ENCODE measurements around the gene DUS4L.
"Not testable (repeated sequence)": the region's sequence is repeated elsewhere in the genome, so short reads cannot be mapped to it uniquely, and the experiment has no call there.

Gene DUS4L
- 2.8 to 3.2 reads per million in 2 experiments for total RNA-seq

- peak; percentile 81 for DNase-seq (ENCODE audit: low read depth)
These were observed at the start of gene DUS4L, which contains the start of gene COG5 for GRCh38 chr7:107563775-107564552. Gene DUS4L (plus strand): TSS chr7:107563971. CDS start chr7:107567071, 3,100 bp downstream. Gene COG5 (minus strand): TSS chr7:107563920. CDS start chr7:107563896, 24 bp downstream.

DNA sequence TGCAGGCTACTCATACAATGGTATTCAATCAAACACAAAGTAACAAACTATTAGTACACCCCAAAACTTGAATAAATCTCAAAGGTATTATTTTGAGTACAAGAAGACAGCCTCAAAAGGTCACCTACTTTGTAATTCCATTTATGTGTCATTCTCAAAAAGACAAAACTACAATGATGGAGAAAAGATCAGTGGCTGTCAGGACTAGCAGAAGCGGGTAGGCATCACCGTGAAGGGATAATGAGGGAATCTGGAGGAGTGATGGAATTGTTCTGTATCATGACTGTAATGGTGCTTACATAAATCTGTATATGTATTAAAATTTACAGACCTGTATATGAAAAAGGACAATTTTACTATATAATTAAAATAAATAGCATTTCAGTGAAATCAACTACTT is 37.1 kb upstream of the DUS4L start:
- DNase-seq (ENCODE audit: low read depth): no peak

DNA sequence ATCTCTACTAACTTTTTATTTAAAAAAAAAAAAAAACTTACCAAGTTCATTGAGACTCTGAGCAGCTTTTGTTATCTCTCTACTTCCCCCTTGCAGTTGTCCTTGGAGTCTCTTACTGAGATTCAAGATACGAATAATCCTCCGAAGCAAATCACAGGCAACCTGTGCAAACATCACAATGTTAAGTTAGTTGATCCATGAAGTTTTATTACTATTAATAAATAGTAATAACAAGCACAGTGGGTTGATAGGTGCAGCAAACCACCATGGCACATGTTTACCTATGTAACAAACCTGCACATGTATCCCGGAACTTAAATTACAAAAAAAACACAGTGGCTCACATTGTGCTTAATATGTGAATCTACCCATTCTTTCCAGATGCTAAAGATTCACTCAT is 36.6 kb upstream of the DUS4L start:
- no peak for DNase-seq (ENCODE audit: low read depth)

GRCh38 chr7:107528461-107528860 is 35.3 kb upstream of the DUS4L start:
- no peak for DNase-seq (ENCODE audit: low read depth)

DNA sequence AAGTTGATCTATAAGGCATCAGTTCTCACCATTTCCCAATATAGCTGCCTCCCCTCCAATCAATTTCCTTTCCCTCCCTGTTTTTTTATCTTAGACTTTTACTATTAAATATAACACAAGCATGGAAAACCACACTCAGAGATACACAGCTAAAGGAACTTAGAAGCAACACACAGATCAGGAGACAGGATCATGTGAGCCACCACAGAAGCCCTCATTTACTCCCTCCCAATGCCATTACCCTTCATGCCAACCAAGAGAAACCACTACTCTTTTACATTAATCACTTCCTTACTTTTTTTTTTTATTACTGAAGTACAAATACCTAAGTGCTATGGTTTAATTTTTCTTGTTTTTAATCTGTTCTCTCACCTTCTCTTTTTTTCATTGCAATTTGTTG is 33.0 kb upstream of the DUS4L start:
- no peak for DNase-seq (ENCODE audit: low read depth)

GRCh38 chr7:107534139-107534538 is 29.6 kb upstream of the DUS4L start:
- no peak for DNase-seq (ENCODE audit: low read depth)

DNA sequence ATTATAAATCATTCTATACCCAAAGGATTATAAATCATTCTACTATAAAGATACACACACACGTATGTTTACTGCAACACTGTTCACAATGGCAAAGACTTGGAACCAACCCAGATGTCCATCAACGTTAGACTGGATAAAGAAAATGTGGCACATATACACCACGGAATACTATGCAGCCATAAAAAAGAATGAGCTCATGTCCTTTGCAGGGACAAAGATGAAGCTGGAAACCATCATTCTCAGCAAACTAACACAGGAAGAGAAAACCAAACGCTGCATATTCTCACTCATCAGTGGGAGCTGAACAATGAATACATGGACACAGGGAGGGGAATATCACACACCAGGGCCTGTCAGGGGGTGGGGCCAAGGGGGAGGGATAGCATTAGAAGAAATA is 26.5 kb upstream of the DUS4L start:
- not testable (repeated sequence) for DNase-seq (ENCODE audit: low read depth)

DNA sequence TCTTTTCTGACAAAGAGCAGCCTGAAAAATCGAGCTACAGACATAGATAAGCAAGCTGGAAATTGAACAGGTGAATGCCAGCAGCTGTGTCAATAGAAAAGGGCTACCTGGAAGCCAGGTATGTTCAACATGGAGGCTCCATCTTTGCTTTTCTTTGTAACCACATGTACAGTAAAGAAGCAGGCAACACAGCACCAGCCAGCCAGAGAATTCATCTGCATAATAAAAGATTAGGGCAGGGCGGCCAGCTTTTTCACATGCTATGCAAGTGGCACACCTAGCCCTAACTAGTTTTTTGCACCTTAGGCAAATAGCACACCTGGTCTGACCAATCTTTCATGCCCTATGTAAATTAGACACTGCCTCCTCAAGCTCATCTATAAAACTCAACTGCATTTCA is 25.8 kb upstream of the DUS4L start:
- no peak for DNase-seq (ENCODE audit: low read depth)

- no peak for DNase-seq (ENCODE audit: low read depth)
These were observed 20.3 kb upstream of the DUS4L start for GRCh38 chr7:107543338-107543993.

- no peak for DNase-seq (ENCODE audit: low read depth)
These were observed 18.8 kb upstream of the DUS4L start for GRCh38 chr7:107544848-107545591.

DNA sequence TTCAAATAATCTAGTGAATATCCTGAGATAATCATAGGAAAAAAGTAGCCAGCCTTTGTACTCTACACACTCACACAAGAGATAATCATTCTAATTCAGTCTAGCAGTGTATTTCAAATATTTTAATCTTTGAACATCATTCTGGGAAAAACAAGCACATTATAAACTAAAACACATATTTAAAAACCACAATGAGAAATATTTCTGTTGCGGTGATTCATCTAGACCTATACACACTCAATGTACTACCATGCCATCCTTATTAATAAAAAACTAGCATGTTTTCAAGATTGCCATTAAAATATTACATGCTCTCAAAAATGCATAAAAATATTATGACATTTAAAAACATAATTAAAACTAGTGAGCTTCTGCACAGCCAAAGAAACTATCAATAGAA is 11.8 kb upstream of the DUS4L start:
- no peak for DNase-seq (ENCODE audit: low read depth)

DNA sequence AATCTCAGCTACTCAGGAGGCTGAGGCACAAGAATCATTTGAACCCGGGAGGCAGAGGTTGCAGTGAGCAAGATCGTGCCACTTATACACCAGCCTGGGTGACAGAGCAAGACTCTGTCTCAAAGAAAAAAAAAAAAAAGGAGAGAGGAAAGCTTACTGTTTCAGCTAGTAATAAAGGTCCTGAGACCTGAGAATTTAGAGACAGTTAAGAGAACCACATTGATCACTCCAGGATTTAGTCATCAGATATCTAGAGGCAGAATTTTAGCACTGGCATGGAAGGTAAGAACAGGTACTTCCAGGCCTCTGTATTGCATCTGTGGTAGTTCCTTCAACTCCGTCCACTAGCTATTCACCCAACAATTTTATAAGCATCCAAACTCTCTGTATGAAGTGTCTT is 7.9 kb upstream of the DUS4L start:
- DNase-seq (ENCODE audit: low read depth): no peak

DNA sequence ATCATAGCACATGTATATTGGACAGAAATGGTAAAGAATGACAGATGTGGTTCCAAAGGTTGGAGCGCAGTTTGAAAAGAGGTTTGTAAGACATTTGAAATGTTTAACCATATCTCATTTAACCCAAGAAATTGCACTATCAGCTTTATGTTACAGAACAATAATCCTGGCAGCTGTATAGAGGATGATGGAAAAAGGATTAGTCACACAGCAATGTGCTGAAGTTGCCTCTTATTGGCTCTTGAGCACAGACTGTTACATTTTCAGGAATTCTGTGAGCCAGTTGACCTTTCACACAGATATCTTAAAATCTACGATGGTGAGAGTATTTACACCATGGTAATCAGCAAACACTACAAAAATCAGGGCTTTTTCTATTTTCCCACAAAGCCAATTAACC is 3.9 kb upstream of the DUS4L start:
- no peak for DNase-seq (ENCODE audit: low read depth)

GRCh38 chr7:107560898-107561516 is 2.8 kb upstream of the DUS4L start:
- peak; percentile 56 for DNase-seq (ENCODE audit: low read depth)

DNA sequence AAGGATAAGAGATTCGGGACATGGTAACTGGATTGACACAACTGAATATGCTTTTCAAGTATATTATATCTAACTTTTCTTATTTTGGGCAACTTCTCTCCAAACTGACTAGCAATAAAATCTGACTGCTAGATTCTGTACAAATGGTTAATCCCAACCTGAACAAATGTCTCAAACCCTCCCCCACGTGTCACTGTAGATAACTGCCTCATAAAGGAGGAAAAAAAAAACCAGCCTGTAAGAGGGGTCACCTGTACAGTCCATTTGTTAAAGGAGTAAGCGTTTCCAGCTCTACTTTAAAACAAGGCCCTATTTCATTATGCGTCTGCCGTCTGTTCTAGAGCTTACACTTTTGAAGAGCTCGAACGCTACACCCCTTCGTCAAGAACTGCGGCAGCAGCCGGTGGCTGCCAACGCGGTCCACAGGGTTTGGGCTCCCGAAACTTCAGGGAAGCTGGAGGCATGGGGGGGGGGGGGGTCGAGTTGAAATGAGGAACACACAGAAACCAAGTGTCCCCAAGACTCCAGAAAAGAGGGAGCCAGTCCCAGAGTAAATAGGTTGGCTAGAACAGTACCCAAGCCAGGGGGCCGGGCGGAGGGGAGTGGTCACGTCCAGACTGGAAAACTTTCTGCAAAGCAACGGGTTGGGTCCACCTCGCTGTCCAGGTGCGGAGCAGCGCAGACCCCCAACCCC is 543 bp upstream of the DUS4L start:
- DNase-seq (ENCODE audit: low read depth): no peak

GRCh38 chr7:107564553-107565298 is 955 bp downstream of the DUS4L start:
- no peak for DNase-seq (ENCODE audit: low read depth)

- no peak for DNase-seq (ENCODE audit: low read depth)
These were observed 6.5 kb downstream of the DUS4L start for GRCh38 chr7:107570298-107570697.

- no peak for DNase-seq (ENCODE audit: low read depth)
These were observed 9.8 kb downstream of the DUS4L start for GRCh38 chr7:107573537-107573936.

- DNase-seq (ENCODE audit: low read depth): no peak
These were observed 15.7 kb downstream of the DUS4L start for GRCh38 chr7:107579554-107579884.

DNA sequence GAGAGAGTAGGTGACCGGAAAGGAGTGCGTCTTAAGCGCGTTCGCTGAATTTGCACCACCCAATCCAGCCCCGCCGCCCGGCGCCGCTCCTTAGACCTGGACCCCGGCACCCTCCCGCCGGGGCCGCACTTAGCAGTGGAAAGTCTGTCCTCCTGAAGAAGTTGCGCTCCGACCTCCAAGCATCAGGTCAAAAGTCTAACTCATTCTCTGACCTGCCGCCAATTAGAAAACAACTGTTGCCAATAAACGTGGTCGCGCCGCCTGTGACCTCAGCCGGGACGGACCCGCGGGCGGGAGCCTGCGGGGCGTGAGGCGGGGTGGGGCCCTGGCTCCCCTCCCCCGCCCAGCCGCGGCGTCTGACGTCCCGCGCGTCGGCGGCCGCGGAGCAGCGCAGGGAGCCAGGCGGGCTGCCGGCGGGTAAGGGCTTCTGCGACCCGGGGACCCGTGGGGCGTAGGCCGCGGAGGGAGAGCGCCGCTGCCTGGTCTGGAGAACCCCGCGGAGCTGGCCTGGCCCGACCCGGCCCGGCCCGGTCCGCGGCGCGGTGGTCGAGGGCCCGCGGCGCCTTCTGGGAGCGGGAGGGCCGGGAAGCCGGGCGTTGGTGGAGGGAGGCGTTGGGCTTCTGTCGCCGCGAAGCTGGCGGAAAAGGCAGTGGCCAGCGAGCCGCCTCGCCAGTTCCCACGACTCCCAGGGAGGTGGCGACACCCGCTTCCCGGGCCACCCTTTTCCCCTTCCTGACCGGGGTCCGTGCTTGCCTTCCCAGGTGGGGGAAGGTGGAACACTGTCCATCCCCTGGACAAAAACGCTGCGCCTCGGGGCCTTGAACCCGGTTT is 16.3 kb downstream of the DUS4L start, which contains the start of gene BCAP29:
TSS of gene BCAP29 (plus strand) at position 362 of the 831 bp plus-strand sequence. CDS start 527 bp downstream, outside the sequence.
- peak; percentile 44 for DNase-seq (ENCODE audit: low read depth)

All from T follicular helper cell (primary cell).